Panc1 (cell line): ENCODE data around the gene DENND6B.

ENCODE experiments used
- CTCF ChIP-seq: fragments of 450-650 bp; IDR thresholded peaks from 2 replicates; pipeline ENCODE4 v1.5.1; 2017; ENCODE audit warnings: mild to moderate bottlenecking
- POLR2AphosphoS5 ChIP-seq: IDR thresholded peaks from 2 replicates; pipeline ENCODE4 v1.6.1; 2012; ENCODE audit warnings: mild to moderate bottlenecking, low read depth, low read length, moderate library complexity
- REST ChIP-seq, 2 experiments: IDR thresholded peaks; 2 replicates each; pipeline ENCODE4 v1.6.1; 2011 to 2012; ENCODE audit warnings: low read depth in 2 of 2, control low read depth in 1 of 2, low read length in 1 of 2, mild to moderate bottlenecking in 1 of 2, moderate library complexity in 1 of 2; ENCODE audit not compliant: insufficient read depth in 1 of 2
- SIN3A ChIP-seq: IDR thresholded peaks from 2 replicates; pipeline ENCODE4 v1.6.1; 2012; ENCODE audit warnings: low read depth, mild to moderate bottlenecking, low read length, moderate library complexity, borderline replicate concordance; ENCODE audit not compliant: insufficient read depth
- TCF7L2 ChIP-seq: IDR thresholded peaks from 2 replicates; pipeline ENCODE4 v1.6.1; 2011; ENCODE audit warnings: mild to moderate bottlenecking, low read depth, low read length, inconsistent platforms

DNA sequence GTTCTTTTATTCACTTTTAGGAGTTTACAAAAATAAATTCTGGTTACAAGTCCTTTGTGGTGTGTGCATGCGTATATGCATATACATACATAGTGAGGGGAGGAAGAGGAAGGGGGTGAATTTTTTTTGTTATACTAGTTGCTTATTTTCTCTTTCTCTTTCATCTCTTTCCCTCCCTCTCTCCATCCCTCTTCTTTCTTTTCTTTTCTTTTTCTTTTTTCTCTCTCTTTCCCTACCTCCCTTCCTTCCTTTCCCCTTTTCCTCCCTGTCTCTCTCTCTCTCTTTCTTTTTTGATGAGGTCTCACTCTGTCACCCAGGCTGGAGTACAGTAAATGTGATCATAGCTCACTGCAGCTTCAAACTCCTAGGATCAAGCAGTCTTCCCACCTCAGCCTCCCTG, 30.4 kb upstream of the DENND6B start:
- no peak for TF ChIP-seq POLR2AphosphoS5
- TF ChIP-seq CTCF = no peak
- no peak for TF ChIP-seq REST (IDR thresholded peaks at IDR 0.05; ENCODE audit: insufficient read depth in 1 of 2, low read depth in 2 of 2, low read length in 1 of 2)
- no peak for TF ChIP-seq TCF7L2
- no peak for TF ChIP-seq SIN3A
